ENCODE measurements around the gene KLHL33. TPM values are rescaled to one million over a fixed set of nuclear protein-coding genes. Genes with fewer than 3 reads are reported as not detected.
A peak's percentile ranks its signal among the peaks of the same experiment; 100 is the strongest.

KLHL33 gene
- total RNA-seq, 2 donors from 2014 or later, result 0.39 to 0.47 TPM

GRCh38 chr14:20416223-20416622, 19.7 kb downstream of the KLHL33 start:
- DNase-seq, result no peak
- Mint-ChIP-seq H3K27me3 (no peaks in the 10 kb centered on the region), H3K27ac (peak overlapping the region; percentile 80), H3K36me3 (ENCODE audit: low read depth) (peaks cover 4% of the 10 kb centered on the region), H3K4me3 (no peak overlapping the region), H3K4me1 (peaks cover 29% of the 10 kb centered on the region)
- no peaks in the 10 kb centered on the region for H3K9me3 ChIP-seq (ENCODE audit: control insufficient read depth, low read length, poor library complexity, severe bottlenecking)
- ATAC-seq, result no peak

- Mint-ChIP-seq H3K36me3 (ENCODE audit: low read depth) (peaks cover 4% of the 10 kb centered on the region), H3K27me3 (no peaks in the 10 kb centered on the region), H3K27ac (peak overlapping the region; percentile 80), H3K4me3 (no peak overlapping the region), H3K4me1 (peaks cover 33% of the 10 kb centered on the region)
- no peaks in the 10 kb centered on the region for H3K9me3 ChIP-seq (ENCODE audit: control insufficient read depth, low read length, poor library complexity, severe bottlenecking)
- DNase-seq (peak in 1 of 3 donors; percentile 13), ATAC-seq (peak; percentile 51)
These were observed 20.2 kb downstream of the KLHL33 start for GRCh38 chr14:20415782-20416206.

GRCh38 chr14:20413744-20414082, 22.3 kb downstream of the KLHL33 start:
- DNase-seq (no peak), ATAC-seq (peak; percentile 44)
- H3K27me3 Mint-ChIP-seq, result no peaks in the 10 kb centered on the region
- peaks cover 44% of the 10 kb centered on the region for H3K4me1 Mint-ChIP-seq
- H3K27ac Mint-ChIP-seq, result peak overlapping the region; percentile 97
- peak overlapping the region; percentile 99 for H3K4me3 Mint-ChIP-seq
- no peaks in the 10 kb centered on the region for H3K9me3 ChIP-seq (ENCODE audit: control insufficient read depth, low read length, poor library complexity, severe bottlenecking)
- peaks cover 6% of the 10 kb centered on the region for H3K36me3 Mint-ChIP-seq (ENCODE audit: low read depth)

- Mint-ChIP-seq H3K36me3 (ENCODE audit: low read depth) (peaks cover 5% of the 10 kb centered on the region), H3K4me1 (peaks cover 44% of the 10 kb centered on the region), H3K27ac (peak within 1 kb of the TSS; percentile 97), H3K4me3 (peak within 1 kb of the TSS; percentile 99), H3K27me3 (no peaks in the 10 kb centered on the region)
- H3K9me3 ChIP-seq (ENCODE audit: control insufficient read depth, low read length, poor library complexity, severe bottlenecking), result no peaks in the 10 kb centered on the region
- DNase-seq, result peak; percentile 42 to 65 (median 63)
- ATAC-seq, result peak; percentile 80
These were observed 22.9 kb downstream of the KLHL33 start, which contains the start of gene TEP1 for GRCh38 chr14:20412876-20413743. Gene TEP1 (minus strand): TSS chr14:20413501. CDS start chr14:20408439, 5,062 bp downstream.

- H3K9me3 ChIP-seq (ENCODE audit: control insufficient read depth, low read length, poor library complexity, severe bottlenecking), result no peaks in the 10 kb centered on the region
- no peak for DNase-seq
- Mint-ChIP-seq H3K36me3 (ENCODE audit: low read depth) (peaks cover 5% of the 10 kb centered on the region), H3K4me3 (peak overlapping the region; percentile 99), H3K27ac (peak overlapping the region; percentile 97), H3K27me3 (no peaks in the 10 kb centered on the region), H3K4me1 (peaks cover 49% of the 10 kb centered on the region)
- peak; percentile 50 for ATAC-seq
These were observed 23.6 kb downstream of the KLHL33 start for GRCh38 chr14:20412411-20412810.

- DNase-seq (no peak), ATAC-seq (no peak)
- Mint-ChIP-seq H3K27ac (peak overlapping the region; percentile 97), H3K4me3 (no peak overlapping the region), H3K27me3 (no peaks in the 10 kb centered on the region), H3K36me3 (ENCODE audit: low read depth) (peaks cover 8% of the 10 kb centered on the region), H3K4me1 (peaks cover 63% of the 10 kb centered on the region)
- no peaks in the 10 kb centered on the region for H3K9me3 ChIP-seq (ENCODE audit: control insufficient read depth, low read length, poor library complexity, severe bottlenecking)
These were observed 26.7 kb downstream of the KLHL33 start for GRCh38 chr14:20409226-20409625.

GRCh38 chr14:20403521-20403920, 32.4 kb downstream of the KLHL33 start:
- H3K27ac Mint-ChIP-seq, result no peak overlapping the region

GRCh38 chr14:20400965-20401593, 34.9 kb downstream of the KLHL33 start:
- H3K4me1 Mint-ChIP-seq, result peaks cover 26% of the 10 kb centered on the region
- H3K27me3 Mint-ChIP-seq, result no peaks in the 10 kb centered on the region
- H3K36me3 Mint-ChIP-seq (ENCODE audit: low read depth), result peaks cover 17% of the 10 kb centered on the region
- no peak for DNase-seq
- no peak for ATAC-seq
- no peak overlapping the region for H3K4me3 Mint-ChIP-seq
- H3K27ac Mint-ChIP-seq, result peak overlapping the region; percentile 65
- H3K9me3 ChIP-seq (ENCODE audit: control insufficient read depth, low read length, poor library complexity, severe bottlenecking), result no peaks in the 10 kb centered on the region

More at GRCh38 chr14:20403521-20403920, 32.4 kb downstream of the KLHL33 start:
- no peaks in the 10 kb centered on the region for H3K9me3 ChIP-seq (ENCODE audit: control insufficient read depth, low read length, poor library complexity, severe bottlenecking)
- Mint-ChIP-seq H3K4me3 (no peak overlapping the region), H3K4me1 (peaks cover 42% of the 10 kb centered on the region), H3K27me3 (no peaks in the 10 kb centered on the region), H3K36me3 (ENCODE audit: low read depth) (peaks cover 16% of the 10 kb centered on the region)
- ATAC-seq (no peak), DNase-seq (no peak)

- peak overlapping the region; percentile 65 for H3K27ac Mint-ChIP-seq
These were observed 35.4 kb downstream of the KLHL33 start for GRCh38 chr14:20400589-20400964.

GRCh38 chr14:20397511-20397910, 38.5 kb downstream of the KLHL33 start:
- Mint-ChIP-seq H3K4me1 (peaks cover 18% of the 10 kb centered on the region), H3K4me3 (no peak overlapping the region), H3K36me3 (ENCODE audit: low read depth) (peaks cover 19% of the 10 kb centered on the region), H3K27ac (no peak overlapping the region), H3K27me3 (no peaks in the 10 kb centered on the region)
- no peaks in the 10 kb centered on the region for H3K9me3 ChIP-seq (ENCODE audit: control insufficient read depth, low read length, poor library complexity, severe bottlenecking)
- no peak for ATAC-seq
- no peak for DNase-seq

More at GRCh38 chr14:20400589-20400964, 35.4 kb downstream of the KLHL33 start:
- Mint-ChIP-seq H3K36me3 (ENCODE audit: low read depth) (peaks cover 17% of the 10 kb centered on the region), H3K27me3 (no peaks in the 10 kb centered on the region), H3K4me3 (no peak overlapping the region), H3K4me1 (peaks cover 24% of the 10 kb centered on the region)
- DNase-seq (no peak), ATAC-seq (no peak)
- no peaks in the 10 kb centered on the region for H3K9me3 ChIP-seq (ENCODE audit: control insufficient read depth, low read length, poor library complexity, severe bottlenecking)

- no peak overlapping the region for H3K27ac Mint-ChIP-seq
- H3K4me3 Mint-ChIP-seq, result no peak overlapping the region
- DNase-seq (no peak), ATAC-seq (no peak)
- no peaks in the 10 kb centered on the region for H3K9me3 ChIP-seq (ENCODE audit: control insufficient read depth, low read length, poor library complexity, severe bottlenecking)
- H3K27me3 Mint-ChIP-seq, result no peaks in the 10 kb centered on the region
- peaks cover 17% of the 10 kb centered on the region for H3K36me3 Mint-ChIP-seq (ENCODE audit: low read depth)
- peaks cover 5% of the 10 kb centered on the region for H3K4me1 Mint-ChIP-seq
These were observed 44.5 kb downstream of the KLHL33 start for GRCh38 chr14:20391505-20391904.

GRCh38 chr14:20388159-20388558, 47.8 kb downstream of the KLHL33 start:
- no peak for ATAC-seq
- Mint-ChIP-seq H3K36me3 (ENCODE audit: low read depth) (peaks cover 12% of the 10 kb centered on the region), H3K27me3 (no peaks in the 10 kb centered on the region), H3K4me3 (no peak overlapping the region), H3K4me1 (peaks cover 2% of the 10 kb centered on the region), H3K27ac (peak overlapping the region; percentile 72)
- DNase-seq, result no peak
- no peaks in the 10 kb centered on the region for H3K9me3 ChIP-seq (ENCODE audit: control insufficient read depth, low read length, poor library complexity, severe bottlenecking)

- Mint-ChIP-seq H3K27ac (no peak overlapping the region), H3K27me3 (no peaks in the 10 kb centered on the region), H3K4me3 (no peak overlapping the region), H3K4me1 (peaks cover 2% of the 10 kb centered on the region), H3K36me3 (ENCODE audit: low read depth) (peaks cover 12% of the 10 kb centered on the region)
- ATAC-seq (no peak), DNase-seq (no peak)
- no peaks in the 10 kb centered on the region for H3K9me3 ChIP-seq (ENCODE audit: control insufficient read depth, low read length, poor library complexity, severe bottlenecking)
These were observed 48.4 kb downstream of the KLHL33 start for GRCh38 chr14:20387576-20387975.
